Chondrocyte (in vitro differentiated cells): ENCODE data around the gene PABPC1L. TPM values are rescaled to one million over a fixed set of nuclear protein-coding genes. Genes with fewer than 3 reads are reported as not detected.

ENCODE experiments used
- DNase-seq: peaks from one replicate; pipeline ENCODE4 v3.0.0; 2021; ENCODE audit warnings: mixed read lengths, low spot score
- H3K27ac Mint-ChIP-seq: one replicate; pipeline ENCODE4 v1.8.0; 2021; ENCODE audit warnings: mild to moderate bottlenecking, moderate library complexity, mixed read lengths; ENCODE audit not compliant: unreplicated experiment
- H3K27me3 Mint-ChIP-seq: 2 replicates; pipeline ENCODE4 v1.8.0; 2021; ENCODE audit warnings: low read depth, mixed read lengths
- H3K36me3 Mint-ChIP-seq: 2 replicates; pipeline ENCODE4 v1.8.0; 2021; ENCODE audit warnings: low read depth, mixed read lengths
- H3K4me1 Mint-ChIP-seq: 2 replicates; pipeline ENCODE4 v1.8.0; 2021; ENCODE audit warnings: low read depth, mild to moderate bottlenecking, mixed read lengths
- H3K4me3 Mint-ChIP-seq: one replicate; pipeline ENCODE4 v1.8.0; 2021; ENCODE audit warnings: mild to moderate bottlenecking, moderate library complexity, mixed read lengths; ENCODE audit not compliant: unreplicated experiment
- H3K9me3 Mint-ChIP-seq: 2 replicates; pipeline ENCODE4 v1.8.0; 2021; ENCODE audit warnings: low read depth, mixed read lengths
- total RNA-seq: library from RNA; stranded (reverse); gene quantifications from 3 replicates; pipeline ENCODE4 v1.2.1, GENCODE V29; 2021
- TF ChIP-seq, protein P1 (sequence below): fragments of 200-600 bp; sonication (generic); IDR thresholded peaks from 2 replicates; pipeline ENCODE4 v1.5.0; 2021; ENCODE audit warnings: antibody characterized with exemption, mild to moderate bottlenecking, moderate library complexity

The PABPC1L gene
- total RNA-seq, 1 donor from 2014 or later = 31.4 TPM

DNA sequence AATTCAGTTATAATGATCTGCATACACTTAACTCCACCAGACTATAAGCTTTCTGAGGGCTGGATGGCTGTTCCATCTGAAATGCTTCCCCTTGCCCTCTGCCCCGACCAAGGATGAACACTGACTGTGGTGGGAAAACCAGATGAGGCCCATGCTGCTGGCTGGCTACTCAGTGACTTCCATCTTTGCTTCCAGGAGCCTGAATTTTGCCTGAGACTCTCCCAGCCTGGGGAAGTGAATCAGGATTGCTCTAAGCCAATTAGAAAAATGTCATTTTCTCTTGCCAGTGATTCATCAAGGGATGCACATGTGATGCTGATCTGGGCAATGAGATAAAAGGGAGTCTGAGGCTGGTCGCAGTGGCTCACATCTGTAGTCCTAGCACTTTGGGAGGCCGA, 52.0 kb downstream of the PABPC1L start:
- Mint-ChIP-seq H3K27me3 (no peaks in the 10 kb centered on the region), H3K4me3 (no peak overlapping the region), H3K4me1 (peaks cover 35% of the 10 kb centered on the region), H3K27ac (no peak overlapping the region), H3K9me3 (no peaks in the 10 kb centered on the region), H3K36me3 (no peaks in the 10 kb centered on the region)
- no peak for DNase-seq
- TF ChIP-seq, protein P1, sequence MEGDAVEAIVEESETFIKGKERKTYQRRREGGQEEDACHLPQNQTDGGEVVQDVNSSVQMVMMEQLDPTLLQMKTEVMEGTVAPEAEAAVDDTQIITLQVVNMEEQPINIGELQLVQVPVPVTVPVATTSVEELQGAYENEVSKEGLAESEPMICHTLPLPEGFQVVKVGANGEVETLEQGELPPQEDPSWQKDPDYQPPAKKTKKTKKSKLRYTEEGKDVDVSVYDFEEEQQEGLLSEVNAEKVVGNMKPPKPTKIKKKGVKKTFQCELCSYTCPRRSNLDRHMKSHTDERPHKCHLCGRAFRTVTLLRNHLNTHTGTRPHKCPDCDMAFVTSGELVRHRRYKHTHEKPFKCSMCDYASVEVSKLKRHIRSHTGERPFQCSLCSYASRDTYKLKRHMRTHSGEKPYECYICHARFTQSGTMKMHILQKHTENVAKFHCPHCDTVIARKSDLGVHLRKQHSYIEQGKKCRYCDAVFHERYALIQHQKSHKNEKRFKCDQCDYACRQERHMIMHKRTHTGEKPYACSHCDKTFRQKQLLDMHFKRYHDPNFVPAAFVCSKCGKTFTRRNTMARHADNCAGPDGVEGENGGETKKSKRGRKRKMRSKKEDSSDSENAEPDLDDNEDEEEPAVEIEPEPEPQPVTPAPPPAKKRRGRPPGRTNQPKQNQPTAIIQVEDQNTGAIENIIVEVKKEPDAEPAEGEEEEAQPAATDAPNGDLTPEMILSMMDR = no peak

DNA sequence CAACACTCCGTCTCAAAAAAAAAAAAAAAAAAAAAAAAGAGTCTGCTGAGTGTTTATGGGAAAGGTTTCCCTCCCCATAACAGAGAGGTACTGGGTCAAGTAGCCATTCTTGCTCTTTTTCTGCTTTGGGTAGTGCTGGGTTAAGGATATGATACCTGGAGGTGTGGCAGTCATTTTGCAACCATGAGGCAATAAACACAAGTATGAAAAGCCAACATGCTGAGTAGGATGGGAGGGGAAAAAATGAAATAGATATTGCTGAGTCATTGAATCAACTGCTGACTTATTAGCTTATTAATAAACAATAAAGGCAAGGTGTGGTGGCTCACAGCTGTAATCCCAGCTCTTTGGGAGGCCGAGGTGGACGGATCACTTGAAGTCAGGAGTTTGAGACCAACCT, 52.6 kb downstream of the PABPC1L start:
- TF ChIP-seq, protein P1 = no peak
- Mint-ChIP-seq H3K4me1 (peaks cover 41% of the 10 kb centered on the region), H3K4me3 (no peak overlapping the region), H3K27ac (no peak overlapping the region), H3K9me3 (no peaks in the 10 kb centered on the region), H3K27me3 (no peaks in the 10 kb centered on the region), H3K36me3 (no peaks in the 10 kb centered on the region)
- no peak for DNase-seq

DNA sequence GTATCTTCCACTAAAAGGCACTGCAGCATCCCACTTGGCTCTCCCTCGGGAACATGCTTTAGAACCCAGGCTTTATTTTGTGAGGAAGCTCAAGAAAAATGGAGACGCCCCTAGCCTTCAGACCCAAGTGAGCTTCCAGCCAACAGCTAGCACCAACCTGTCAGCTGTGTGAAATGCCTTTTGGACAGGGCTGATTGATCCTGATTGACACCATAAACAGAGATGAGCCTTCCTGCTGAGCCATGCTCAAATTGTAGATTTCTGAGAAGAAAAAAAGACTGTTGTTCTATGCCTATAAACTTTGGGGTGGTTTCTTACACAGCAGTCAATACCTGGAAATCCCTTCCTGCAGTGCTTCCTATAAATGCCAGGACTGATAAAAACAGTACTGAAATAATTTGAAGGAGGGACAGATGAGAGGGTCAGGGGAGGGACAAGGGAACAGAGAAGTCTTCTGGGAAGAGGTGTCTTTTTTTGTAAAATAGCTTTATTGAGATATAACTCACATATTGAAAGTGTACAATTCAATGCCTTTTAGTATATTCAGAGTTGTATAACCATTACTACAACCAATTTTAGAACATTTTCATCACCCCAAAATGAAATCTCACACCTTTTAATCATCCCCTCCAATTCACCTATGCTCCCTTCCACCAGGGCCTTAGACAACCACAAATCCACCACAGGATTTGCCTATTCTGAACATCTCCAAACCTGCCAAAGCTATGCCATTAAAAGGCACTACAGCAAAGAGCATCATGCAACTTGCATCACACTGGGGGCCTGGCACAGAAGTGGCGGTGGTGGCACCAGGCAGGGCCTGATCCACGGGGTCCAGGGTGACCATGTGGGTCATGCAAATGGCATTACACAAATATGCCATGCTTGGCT, 53.7 kb downstream of the PABPC1L start:
- Mint-ChIP-seq H3K36me3 (no peaks in the 10 kb centered on the region), H3K9me3 (no peaks in the 10 kb centered on the region), H3K4me3 (no peak overlapping the region), H3K27me3 (no peaks in the 10 kb centered on the region), H3K27ac (no peak overlapping the region), H3K4me1 (peaks cover 46% of the 10 kb centered on the region)
- no peak for DNase-seq
- TF ChIP-seq, protein P1 = no peak

DNA sequence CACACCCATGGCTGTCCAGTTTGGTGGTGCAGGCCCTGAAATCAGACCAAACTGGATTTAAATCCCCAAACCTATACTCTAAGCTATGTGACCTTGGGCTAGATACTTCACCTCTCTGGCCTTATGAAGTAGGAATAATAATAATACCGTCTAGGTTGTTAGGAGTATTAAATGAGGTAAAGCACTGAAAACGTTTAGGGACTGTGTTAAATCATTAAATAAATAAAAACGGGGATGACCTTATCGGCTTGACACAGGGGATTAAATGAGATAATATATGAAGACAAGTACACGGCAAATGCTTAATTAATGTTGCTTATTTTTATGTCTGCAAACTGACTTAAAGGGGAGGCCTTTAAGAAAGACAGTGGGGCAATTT, 55.8 kb downstream of the PABPC1L start:
- H3K27me3 Mint-ChIP-seq = no peaks in the 10 kb centered on the region
- no peaks in the 10 kb centered on the region for H3K36me3 Mint-ChIP-seq
- peaks cover 40% of the 10 kb centered on the region for H3K4me1 Mint-ChIP-seq
- no peak for DNase-seq
- H3K27ac Mint-ChIP-seq = peak overlapping the region; percentile 85
- TF ChIP-seq, protein P1 = no peak
- H3K9me3 Mint-ChIP-seq = no peaks in the 10 kb centered on the region
- peak overlapping the region; percentile 98 for H3K4me3 Mint-ChIP-seq

DNA sequence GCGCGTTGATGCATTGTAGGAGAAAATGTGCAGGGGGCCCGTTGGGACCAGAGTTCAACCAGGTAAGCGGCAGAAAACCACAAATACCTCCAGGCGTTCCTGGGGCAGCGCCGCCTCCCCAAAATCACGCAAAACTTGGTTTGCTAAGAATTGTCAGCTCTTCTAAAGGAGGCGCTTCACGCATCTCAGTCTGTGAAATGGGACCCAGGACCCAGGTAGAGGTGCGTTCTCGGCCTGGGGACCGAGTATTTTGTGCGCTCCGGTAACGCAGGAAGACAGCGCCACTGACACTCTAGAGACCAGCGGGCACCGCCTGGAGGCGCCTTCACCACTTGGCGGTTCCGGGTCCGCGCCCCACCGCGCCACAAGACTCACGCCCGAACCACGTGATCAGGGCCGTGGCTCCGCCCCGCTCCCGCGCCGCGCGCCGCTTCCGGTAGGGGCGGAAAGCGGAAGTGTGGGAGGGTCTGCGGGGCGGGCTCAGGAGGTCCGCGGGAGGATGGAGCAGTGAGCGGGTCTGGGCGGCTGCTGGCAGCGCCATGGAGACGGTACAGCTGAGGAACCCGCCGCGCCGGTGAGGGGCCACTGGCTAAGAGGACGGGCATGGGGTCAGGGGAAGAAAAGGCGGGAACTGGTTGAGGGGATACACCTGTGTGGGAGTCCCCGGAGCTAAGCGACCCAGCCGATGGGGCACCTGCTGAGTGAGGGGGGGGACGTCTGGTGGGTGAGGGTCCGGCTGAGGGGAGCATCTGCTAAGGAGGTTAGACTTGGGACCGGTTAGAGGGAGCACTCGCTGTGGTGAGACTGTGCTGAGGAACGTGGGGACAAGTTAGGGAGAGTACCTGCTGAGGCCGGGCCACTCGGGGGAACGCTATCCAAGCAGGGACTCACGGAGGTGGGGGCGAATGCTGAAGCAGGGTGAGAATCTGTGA, 56.4 kb downstream of the PABPC1L start, which contains the start of gene STK4:
STK4 (plus strand) TSS at position 483 of the 932 bp plus-strand sequence; CDS start at position 540, 57 bp downstream.
- Mint-ChIP-seq H3K4me1 (peaks cover 41% of the 10 kb centered on the region), H3K9me3 (no peaks in the 10 kb centered on the region), H3K36me3 (no peaks in the 10 kb centered on the region), H3K4me3 (peak within 1 kb of the TSS; percentile 98), H3K27ac (peak within 1 kb of the TSS; percentile 85), H3K27me3 (no peaks in the 10 kb centered on the region)
- TF ChIP-seq, protein P1 = peak; percentile 75
- peak; percentile 96 for DNase-seq
